K562 (cell line): Measurements from ENCODE around the gene VMP1. TPM values are rescaled to one million over a fixed set of nuclear protein-coding genes. Genes with fewer than 3 reads are reported as not detected.
A peak's percentile ranks its signal among the peaks of the same experiment; 100 is the strongest.

ENCODE experiments used
- BDP1 ChIP-seq: IDR thresholded peaks from 3 replicates; pipeline ENCODE4 v1.6.1; 2011; ENCODE audit not compliant: insufficient read length, insufficient read depth
- DIDO1 ChIP-seq: fragments of 450-650 bp; IDR thresholded peaks from 2 replicates; pipeline ENCODE4 v1.6.1; 2016; ENCODE audit warnings: low read depth, missing biosample characterization, missing genetic modification characterization
- EP400 ChIP-seq: fragments of 450-650 bp; IDR thresholded peaks from 2 replicates; pipeline ENCODE4 v1.6.1; 2017; ENCODE audit warnings: antibody characterized with exemption, mild to moderate bottlenecking, moderate library complexity
- ERF ChIP-seq: fragments of 450-650 bp; formaldehyde crosslinking; IDR thresholded peaks from 2 replicates; pipeline ENCODE4 v1.4.0; 2020; ENCODE audit warnings: mild to moderate bottlenecking, mixed read lengths
- ESRRB ChIP-seq: fragments of 250-450 bp; sonication (Bioruptor Pico); IDR thresholded peaks from 2 replicates; pipeline ENCODE4 v1.5.0; 2020; ENCODE audit warnings: mild to moderate bottlenecking, moderate library complexity, borderline replicate concordance
- FOXP1 ChIP-seq: sonication (generic); formaldehyde crosslinking; IDR thresholded peaks from 2 replicates; pipeline ENCODE4 v1.8.0; 2022; ENCODE audit warnings: mild to moderate bottlenecking, missing genetic modification reagents
- GATAD2B ChIP-seq: fragments of 450-650 bp; IDR thresholded peaks from 2 replicates; pipeline ENCODE4 v1.6.1; 2017; ENCODE audit warnings: mild to moderate bottlenecking, borderline replicate concordance
- HDAC2 ChIP-seq: fragments of 450-650 bp; IDR thresholded peaks from 2 replicates; pipeline ENCODE4 v1.6.1; 2016; ENCODE audit warnings: mild to moderate bottlenecking
- KLF6 ChIP-seq: fragments of 250-450 bp; sonication (Bioruptor Pico); IDR thresholded peaks from 2 replicates; pipeline ENCODE4 v1.4.0; 2020; ENCODE audit warnings: mild to moderate bottlenecking, moderate library complexity, borderline replicate concordance
- MYC ChIP-seq, 2 experiments: fragments of 250-450 bp in 1 of 2; sonication (Bioruptor Pico) in 1 of 2; IDR thresholded peaks; 2 replicates each; pipeline versions ENCODE4 v1.5.1 to v1.6.1; 2012 to 2021; ENCODE audit warnings: low read depth in 2 of 2, borderline replicate concordance in 1 of 2, improper control_type of control experiment in 1 of 2, low read length in 1 of 2, mild to moderate bottlenecking in 1 of 2, moderate library complexity in 1 of 2
- NR3C1 ChIP-seq: sonication (generic); formaldehyde crosslinking; IDR thresholded peaks from 2 replicates; pipeline ENCODE4 v1.8.1; 2022; ENCODE audit warnings: missing genetic modification reagents
- NR4A1 ChIP-seq, 2 experiments: fragments of 250-450 bp in 1 of 2; fragments of 450-650 bp in 1 of 2; sonication (Bioruptor Pico) in 1 of 2; IDR thresholded peaks; 2 replicates each; pipeline versions ENCODE4 v1.4.0 to v1.6.1; 2016 to 2020; ENCODE audit warnings: mild to moderate bottlenecking in 2 of 2, missing compliant biosample characterization in 1 of 2, missing genetic modification characterization in 1 of 2, moderate library complexity in 1 of 2
- POLR2G ChIP-seq: fragments of 200-400 bp; formaldehyde crosslinking; IDR thresholded peaks from 2 replicates; pipeline ENCODE4 v1.6.1; 2017; ENCODE audit warnings: low read depth, mild to moderate bottlenecking, antibody characterized with exemption, low read length, moderate library complexity
- RFX5 ChIP-seq: IDR thresholded peaks from 2 replicates; pipeline ENCODE4 v1.6.1; 2011; ENCODE audit warnings: low read depth, mild to moderate bottlenecking, improper control_type of control experiment, low read length
- SREBF1 ChIP-seq: fragments of 150-350 bp; IDR thresholded peaks from 2 replicates; pipeline ENCODE4 v1.6.1; 2014; ENCODE audit warnings: antibody characterized with exemption, low read depth, low read length, borderline replicate concordance
- TAF15 ChIP-seq: fragments of 200-400 bp; formaldehyde crosslinking; IDR thresholded peaks from 2 replicates; pipeline ENCODE4 v1.6.1; 2017; ENCODE audit warnings: mild to moderate bottlenecking, low read depth, low read length, moderate library complexity
- TBL1XR1 ChIP-seq, 2 experiments: IDR thresholded peaks; 2 replicates each; pipeline ENCODE4 v1.6.1; 2012; ENCODE audit warnings: improper control_type of control experiment in 2 of 2, low read length in 2 of 2, mild to moderate bottlenecking in 1 of 2
- polyA plus RNA-seq, 8 experiments: library from polyadenylated mRNA; depleted of rRNA in 4 of 8; stranded (reverse) in 5 of 8; unstranded in 3 of 8; fragments of >200 nt; fragmentation: Nextera tagmentation in 2 of 8; fragmentation: Illumina TruSeq in 1 of 8; extraction: Ambion mirVana in 2 of 8; extraction: Trizol in 1 of 8; gene quantifications; 2 replicates each; pipeline versions ENCODE4 v1.2.1 to v1.2.3, GENCODE V29; 2011 to 2014; ENCODE audit warnings: inconsistent platforms in 1 of 8, missing spikeins in 1 of 8
- total RNA-seq, 7 experiments: library from RNA; depleted of rRNA in 6 of 7; stranded (reverse); fragments of >200 nt in 6 of 7; fragmentation: Illumina TruSeq in 2 of 7; extraction: Trizol in 2 of 7; gene quantifications; 2 replicates each; pipeline versions ENCODE4 v1.2.1 to v1.2.3, GENCODE V29; 2011 to 2021; ENCODE audit warnings: low replicate concordance in 1 of 7
- TF ChIP-seq, protein P1 (sequence below), 2 experiments: IDR thresholded peaks; 2 replicates each; pipeline ENCODE4 v1.6.1; 2012; ENCODE audit warnings: improper control_type of control experiment in 2 of 2, low read depth in 2 of 2, low read length in 2 of 2, borderline replicate concordance in 1 of 2
- TF ChIP-seq, protein P2 (sequence below): fragments of 450-650 bp; IDR thresholded peaks from 2 replicates; pipeline ENCODE4 v1.6.1; 2017; ENCODE audit warnings: mild to moderate bottlenecking, moderate library complexity
- TF ChIP-seq, protein P3 (sequence below), 2 experiments: fragments of 150-350 bp in 1 of 2; IDR thresholded peaks; 2 replicates each; pipeline ENCODE4 v1.6.1; 2012 to 2016; ENCODE audit warnings: low read depth in 2 of 2, low read length in 2 of 2, mild to moderate bottlenecking in 1 of 2, moderate library complexity in 1 of 2

Gene VMP1
- total and polyA plus RNA-seq, 9 of the 15 experiments (the other 6 are each of a cell fraction or from before 2014, with no cell fraction given), result 123 to 304 (median 151) TPM

DNA sequence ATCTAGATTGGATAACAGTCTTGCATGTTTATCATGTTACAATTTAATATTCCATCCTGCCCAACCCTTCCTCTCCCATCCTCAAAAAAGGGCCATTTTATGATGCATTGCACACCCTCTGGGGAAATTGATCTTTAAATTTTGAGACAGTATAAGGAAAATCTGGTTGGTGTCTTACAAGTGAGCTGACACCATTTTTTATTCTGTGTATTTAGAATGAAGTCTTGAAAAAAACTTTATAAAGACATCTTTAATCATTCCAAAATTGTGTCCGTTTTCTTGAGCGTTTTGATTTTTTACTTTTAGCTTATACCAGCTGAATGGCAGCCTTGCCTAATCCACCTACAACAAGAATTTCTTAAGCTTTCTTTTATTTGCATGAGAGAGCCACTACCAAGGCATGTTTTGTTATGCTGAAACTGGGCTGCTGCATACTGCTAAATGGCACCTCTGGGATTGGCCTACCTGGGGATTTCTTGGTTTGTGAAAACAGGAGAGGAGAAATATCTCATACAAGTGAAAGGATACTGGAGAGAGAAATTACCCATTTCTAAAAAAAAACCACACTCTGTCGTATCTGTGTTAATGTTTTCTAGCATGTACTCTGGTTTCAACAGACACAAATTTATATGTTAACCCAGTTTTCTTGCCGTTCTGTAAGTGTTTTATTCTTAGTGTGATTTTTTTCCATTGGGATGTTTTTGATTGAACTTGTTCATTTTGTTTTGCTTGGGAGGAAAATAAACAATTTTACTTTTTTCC, 133.1 kb downstream of the VMP1 start (continued):
- TF ChIP-seq NR4A1 (CRISPR knock-in tag; IDR thresholded peaks at IDR 0.05) (no peak), NR4A1 (tag; IDR thresholded peaks at IDR 0.05) (no peak), EP400 (no peak), KLF6 (no peak), MYC (IDR thresholded peaks at IDR 0.05; ENCODE audit: low read depth, low read length) (no peak), MYC (CRISPR knock-in tag; IDR thresholded peaks at IDR 0.05; ENCODE audit: borderline replicate concordance, low read depth) (no peak), RFX5 (no peak), TAF15 (no peak), TBL1XR1 (IDR thresholded peaks at IDR 0.05; ENCODE audit: low read length in 2 of 2) (no peak), NR3C1 (CRISPR knock-in tag) (no peak), ERF (CRISPR knock-in tag) (no peak), POLR2G (0 out of 2 replicates have a peak, but pooled peaks have one; percentile 5), DIDO1 (tag) (no peak), HDAC2 (no peak), GATAD2B (no peak), FOXP1 (CRISPR knock-in tag) (no peak), SREBF1 (no peak), ESRRB (CRISPR knock-in tag) (no peak), BDP1 (no peak)
- TF ChIP-seq, protein P1, sequence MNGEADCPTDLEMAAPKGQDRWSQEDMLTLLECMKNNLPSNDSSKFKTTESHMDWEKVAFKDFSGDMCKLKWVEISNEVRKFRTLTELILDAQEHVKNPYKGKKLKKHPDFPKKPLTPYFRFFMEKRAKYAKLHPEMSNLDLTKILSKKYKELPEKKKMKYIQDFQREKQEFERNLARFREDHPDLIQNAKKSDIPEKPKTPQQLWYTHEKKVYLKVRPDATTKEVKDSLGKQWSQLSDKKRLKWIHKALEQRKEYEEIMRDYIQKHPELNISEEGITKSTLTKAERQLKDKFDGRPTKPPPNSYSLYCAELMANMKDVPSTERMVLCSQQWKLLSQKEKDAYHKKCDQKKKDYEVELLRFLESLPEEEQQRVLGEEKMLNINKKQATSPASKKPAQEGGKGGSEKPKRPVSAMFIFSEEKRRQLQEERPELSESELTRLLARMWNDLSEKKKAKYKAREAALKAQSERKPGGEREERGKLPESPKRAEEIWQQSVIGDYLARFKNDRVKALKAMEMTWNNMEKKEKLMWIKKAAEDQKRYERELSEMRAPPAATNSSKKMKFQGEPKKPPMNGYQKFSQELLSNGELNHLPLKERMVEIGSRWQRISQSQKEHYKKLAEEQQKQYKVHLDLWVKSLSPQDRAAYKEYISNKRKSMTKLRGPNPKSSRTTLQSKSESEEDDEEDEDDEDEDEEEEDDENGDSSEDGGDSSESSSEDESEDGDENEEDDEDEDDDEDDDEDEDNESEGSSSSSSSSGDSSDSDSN (IDR thresholded peaks at IDR 0.05; ENCODE audit: borderline replicate concordance in 1 of 2, low read depth in 2 of 2, low read length in 2 of 2), result no peak
- TF ChIP-seq, protein P2, sequence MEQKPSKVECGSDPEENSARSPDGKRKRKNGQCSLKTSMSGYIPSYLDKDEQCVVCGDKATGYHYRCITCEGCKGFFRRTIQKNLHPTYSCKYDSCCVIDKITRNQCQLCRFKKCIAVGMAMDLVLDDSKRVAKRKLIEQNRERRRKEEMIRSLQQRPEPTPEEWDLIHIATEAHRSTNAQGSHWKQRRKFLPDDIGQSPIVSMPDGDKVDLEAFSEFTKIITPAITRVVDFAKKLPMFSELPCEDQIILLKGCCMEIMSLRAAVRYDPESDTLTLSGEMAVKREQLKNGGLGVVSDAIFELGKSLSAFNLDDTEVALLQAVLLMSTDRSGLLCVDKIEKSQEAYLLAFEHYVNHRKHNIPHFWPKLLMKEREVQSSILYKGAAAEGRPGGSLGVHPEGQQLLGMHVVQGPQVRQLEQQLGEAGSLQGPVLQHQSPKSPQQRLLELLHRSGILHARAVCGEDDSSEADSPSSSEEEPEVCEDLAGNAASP, result no peak
- TF ChIP-seq, protein P3, sequence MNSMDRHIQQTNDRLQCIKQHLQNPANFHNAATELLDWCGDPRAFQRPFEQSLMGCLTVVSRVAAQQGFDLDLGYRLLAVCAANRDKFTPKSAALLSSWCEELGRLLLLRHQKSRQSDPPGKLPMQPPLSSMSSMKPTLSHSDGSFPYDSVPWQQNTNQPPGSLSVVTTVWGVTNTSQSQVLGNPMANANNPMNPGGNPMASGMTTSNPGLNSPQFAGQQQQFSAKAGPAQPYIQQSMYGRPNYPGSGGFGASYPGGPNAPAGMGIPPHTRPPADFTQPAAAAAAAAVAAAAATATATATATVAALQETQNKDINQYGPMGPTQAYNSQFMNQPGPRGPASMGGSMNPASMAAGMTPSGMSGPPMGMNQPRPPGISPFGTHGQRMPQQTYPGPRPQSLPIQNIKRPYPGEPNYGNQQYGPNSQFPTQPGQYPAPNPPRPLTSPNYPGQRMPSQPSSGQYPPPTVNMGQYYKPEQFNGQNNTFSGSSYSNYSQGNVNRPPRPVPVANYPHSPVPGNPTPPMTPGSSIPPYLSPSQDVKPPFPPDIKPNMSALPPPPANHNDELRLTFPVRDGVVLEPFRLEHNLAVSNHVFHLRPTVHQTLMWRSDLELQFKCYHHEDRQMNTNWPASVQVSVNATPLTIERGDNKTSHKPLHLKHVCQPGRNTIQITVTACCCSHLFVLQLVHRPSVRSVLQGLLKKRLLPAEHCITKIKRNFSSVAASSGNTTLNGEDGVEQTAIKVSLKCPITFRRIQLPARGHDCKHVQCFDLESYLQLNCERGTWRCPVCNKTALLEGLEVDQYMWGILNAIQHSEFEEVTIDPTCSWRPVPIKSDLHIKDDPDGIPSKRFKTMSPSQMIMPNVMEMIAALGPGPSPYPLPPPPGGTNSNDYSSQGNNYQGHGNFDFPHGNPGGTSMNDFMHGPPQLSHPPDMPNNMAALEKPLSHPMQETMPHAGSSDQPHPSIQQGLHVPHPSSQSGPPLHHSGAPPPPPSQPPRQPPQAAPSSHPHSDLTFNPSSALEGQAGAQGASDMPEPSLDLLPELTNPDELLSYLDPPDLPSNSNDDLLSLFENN (IDR thresholded peaks at IDR 0.05; ENCODE audit: low read depth in 2 of 2, low read length in 2 of 2), result no peak
